Panc1 (cell line): ENCODE data around the gene RAP1GDS1. TPM values are rescaled to one million over a fixed set of nuclear protein-coding genes. Genes with fewer than 3 reads are reported as not detected.

Experiments used
- ATAC-seq: fragments of 200-7000 bp; cut with Tn5 transposase; 2 replicates; pipeline ENCODE4 v1.9.1; 2020; ENCODE audit warnings: mild to moderate bottlenecking, moderate library complexity
- BruUV-seq: library from RNA; stranded (reverse); fragments of 400-500 nt; replicated peaks from 2 replicates; lab custom pipeline; 2021; lab: Mats Ljungman, UMichigan
- CTCF ChIA-PET: fragments of 300-600 bp; sonication (Branson Sonifier 250); formaldehyde crosslinking; loops from one replicate; lab custom pipeline; 2022; ENCODE audit warnings: antibody characterized with exemption; lab: Charles Lee
- POLR2A ChIA-PET: fragments of 300-600 bp; sonication (Branson Sonifier 250); formaldehyde crosslinking; loops from one replicate; lab custom pipeline; 2022; ENCODE audit warnings: antibody characterized with exemption; lab: Charles Lee
- DNase-seq: peaks from one replicate; pipeline ENCODE4 v3.0.0-alpha.2; 2010; ENCODE audit warnings: low read depth, low spot score
- H3K27ac ChIP-seq: 2 replicates; pipeline ENCODE4 v1.5.1; 2011; ENCODE audit warnings: mild to moderate bottlenecking, low read length, inconsistent platforms
- H3K27me3 ChIP-seq: fragments of 200-500 bp; sonication (Bioruptor generic); 2 replicates; pipeline ENCODE4 v1.6.0; 2014; ENCODE audit warnings: low read length, inconsistent platforms; ENCODE audit not compliant: control insufficient read depth, insufficient read depth
- H3K36me3 ChIP-seq: fragments of 200-500 bp; sonication (Bioruptor generic); 2 replicates; pipeline ENCODE4 v1.5.1; 2014; ENCODE audit warnings: inconsistent platforms, mild to moderate bottlenecking, low read length, moderate library complexity; ENCODE audit not compliant: control insufficient read depth, insufficient read depth
- H3K4me1 ChIP-seq: 2 replicates; pipeline ENCODE4 v1.5.1; 2011; ENCODE audit warnings: inconsistent platforms, mild to moderate bottlenecking, low read length, moderate library complexity; ENCODE audit not compliant: control insufficient read depth, insufficient read depth
- H3K4me3 ChIP-seq, 2 experiments: 2 replicates each; pipeline ENCODE4 v1.5.1; 2011 to 2012; ENCODE audit warnings: low read depth in 2 of 2, low read length in 2 of 2, mild to moderate bottlenecking in 2 of 2, inconsistent platforms in 1 of 2, moderate library complexity in 1 of 2
- H3K9me3 ChIP-seq: fragments of 200-500 bp; sonication (Bioruptor generic); 2 replicates; pipeline ENCODE4 v1.5.1; 2014; ENCODE audit warnings: low read depth, mild to moderate bottlenecking, inconsistent platforms, low read length, moderate library complexity; ENCODE audit not compliant: control insufficient read depth, insufficient read depth
- CTCF ChIP-seq: fragments of 450-650 bp; IDR thresholded peaks from 2 replicates; pipeline ENCODE4 v1.5.1; 2017; ENCODE audit warnings: mild to moderate bottlenecking
- POLR2AphosphoS5 ChIP-seq: IDR thresholded peaks from 2 replicates; pipeline ENCODE4 v1.6.1; 2012; ENCODE audit warnings: mild to moderate bottlenecking, low read depth, low read length, moderate library complexity
- SIN3A ChIP-seq: IDR thresholded peaks from 2 replicates; pipeline ENCODE4 v1.6.1; 2012; ENCODE audit warnings: low read depth, mild to moderate bottlenecking, low read length, moderate library complexity, borderline replicate concordance; ENCODE audit not compliant: insufficient read depth
- TCF7L2 ChIP-seq: IDR thresholded peaks from 2 replicates; pipeline ENCODE4 v1.6.1; 2011; ENCODE audit warnings: mild to moderate bottlenecking, low read depth, low read length, inconsistent platforms
- in situ Hi-C: cut with HindIII; loops from 2 replicates; pipeline ENCODE4 v1.10.0; 2016; ENCODE audit warnings: low sequenced_read_pairs, low pct_unique_long_range_greater_than_20kb
- intact Hi-C: fragments of 100-400 bp; cut with micrococcal nuclease; formaldehyde crosslinking; loops from one replicate; pipeline ENCODE4 v1.10.0; 2022; ENCODE audit not compliant: unreplicated experiment
- total RNA-seq: library from RNA; stranded (reverse); gene quantifications from one replicate; pipeline ENCODE4 v1.2.1, GENCODE V29; 2021; ENCODE audit not compliant: unreplicated experiment
- TF ChIP-seq, protein P1 (sequence below), 2 experiments: IDR thresholded peaks; 2 replicates each; pipeline ENCODE4 v1.6.1; 2011 to 2012; ENCODE audit warnings: low read depth in 2 of 2, control low read depth in 1 of 2, low read length in 1 of 2, mild to moderate bottlenecking in 1 of 2, moderate library complexity in 1 of 2; ENCODE audit not compliant: insufficient read depth in 1 of 2

The RAP1GDS1 gene
- total RNA-seq, 1 experiment from 2014 or later = 39.7 TPM

DNA sequence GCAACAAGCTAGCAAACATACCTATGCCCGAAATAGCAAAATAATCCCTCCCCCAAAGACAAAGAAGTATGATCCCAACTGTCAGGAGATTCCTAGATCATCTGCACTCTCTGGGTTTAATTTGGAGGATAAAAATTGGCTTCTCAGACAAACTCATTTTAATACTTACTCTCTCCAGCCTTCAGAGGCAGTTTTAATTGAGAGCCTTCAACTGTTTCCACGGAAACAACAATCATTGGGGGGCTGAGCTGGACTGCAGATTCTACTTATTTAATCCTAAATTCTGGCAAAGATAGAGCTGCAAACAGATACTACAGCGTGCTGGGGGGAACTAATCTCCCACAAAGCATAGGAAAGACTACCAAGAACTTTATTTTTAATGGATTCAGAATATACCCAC lies 229.1 kb downstream of the RAP1GDS1 start:
- in situ Hi-C loops (no loop called here), intact Hi-C loops (no loop called here)
- ChIA-PET POLR2A (no interaction called here), CTCF (no interaction called here)
- ATAC-seq (no peak), DNase-seq (no peak)
- H3K27me3 ChIP-seq = no peaks in the 10 kb centered on the region
- no peak for TF ChIP-seq POLR2AphosphoS5
- no peak for TF ChIP-seq CTCF
- TF ChIP-seq SIN3A = no peak
- TF ChIP-seq TCF7L2 = no peak
- TF ChIP-seq, protein P1, sequence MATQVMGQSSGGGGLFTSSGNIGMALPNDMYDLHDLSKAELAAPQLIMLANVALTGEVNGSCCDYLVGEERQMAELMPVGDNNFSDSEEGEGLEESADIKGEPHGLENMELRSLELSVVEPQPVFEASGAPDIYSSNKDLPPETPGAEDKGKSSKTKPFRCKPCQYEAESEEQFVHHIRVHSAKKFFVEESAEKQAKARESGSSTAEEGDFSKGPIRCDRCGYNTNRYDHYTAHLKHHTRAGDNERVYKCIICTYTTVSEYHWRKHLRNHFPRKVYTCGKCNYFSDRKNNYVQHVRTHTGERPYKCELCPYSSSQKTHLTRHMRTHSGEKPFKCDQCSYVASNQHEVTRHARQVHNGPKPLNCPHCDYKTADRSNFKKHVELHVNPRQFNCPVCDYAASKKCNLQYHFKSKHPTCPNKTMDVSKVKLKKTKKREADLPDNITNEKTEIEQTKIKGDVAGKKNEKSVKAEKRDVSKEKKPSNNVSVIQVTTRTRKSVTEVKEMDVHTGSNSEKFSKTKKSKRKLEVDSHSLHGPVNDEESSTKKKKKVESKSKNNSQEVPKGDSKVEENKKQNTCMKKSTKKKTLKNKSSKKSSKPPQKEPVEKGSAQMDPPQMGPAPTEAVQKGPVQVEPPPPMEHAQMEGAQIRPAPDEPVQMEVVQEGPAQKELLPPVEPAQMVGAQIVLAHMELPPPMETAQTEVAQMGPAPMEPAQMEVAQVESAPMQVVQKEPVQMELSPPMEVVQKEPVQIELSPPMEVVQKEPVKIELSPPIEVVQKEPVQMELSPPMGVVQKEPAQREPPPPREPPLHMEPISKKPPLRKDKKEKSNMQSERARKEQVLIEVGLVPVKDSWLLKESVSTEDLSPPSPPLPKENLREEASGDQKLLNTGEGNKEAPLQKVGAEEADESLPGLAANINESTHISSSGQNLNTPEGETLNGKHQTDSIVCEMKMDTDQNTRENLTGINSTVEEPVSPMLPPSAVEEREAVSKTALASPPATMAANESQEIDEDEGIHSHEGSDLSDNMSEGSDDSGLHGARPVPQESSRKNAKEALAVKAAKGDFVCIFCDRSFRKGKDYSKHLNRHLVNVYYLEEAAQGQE (IDR thresholded peaks at IDR 0.05; ENCODE audit: insufficient read depth in 1 of 2, low read depth in 2 of 2, low read length in 1 of 2) = no peak
- H3K27ac ChIP-seq = no peak overlapping the region
- no peak overlapping the region for H3K4me3 ChIP-seq
- H3K4me1 ChIP-seq = no peaks in the 10 kb centered on the region
- H3K9me3 ChIP-seq = no peaks in the 10 kb centered on the region
- BruUV-seq = no TSS peak
- H3K36me3 ChIP-seq = no peaks in the 10 kb centered on the region

DNA sequence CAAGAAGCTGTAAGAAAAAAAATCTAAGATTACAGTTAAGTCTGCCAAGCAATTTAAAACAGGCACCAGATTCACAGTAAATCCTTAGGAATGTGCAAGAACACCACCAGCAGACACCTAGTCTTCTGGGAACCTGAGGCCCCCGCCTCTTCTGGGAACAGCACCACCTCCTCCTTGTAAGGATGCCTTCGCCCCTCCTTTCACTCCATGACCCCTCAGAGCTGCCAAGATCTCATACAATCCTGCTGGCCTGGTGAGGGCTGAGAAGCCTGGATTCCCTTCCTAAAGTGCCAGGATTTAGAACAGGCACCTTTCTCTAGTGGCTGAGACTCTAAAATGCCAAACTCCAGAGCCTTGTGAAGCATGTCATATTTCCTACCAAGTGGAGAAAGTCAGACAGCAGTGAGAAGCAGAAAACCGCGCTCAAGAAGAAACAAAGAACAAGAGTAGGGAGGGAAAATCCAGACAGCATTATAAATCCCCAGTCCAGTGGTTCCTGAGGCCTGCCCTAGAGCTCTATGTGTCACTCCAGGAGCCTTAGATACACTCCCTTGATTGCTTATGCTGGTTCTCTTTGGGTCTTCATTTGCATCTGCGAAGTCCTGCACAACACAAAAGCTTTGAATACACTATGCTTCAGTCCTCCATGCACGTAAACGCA lies 230.8 kb downstream of the RAP1GDS1 start:
- ChIA-PET CTCF (no interaction called here), POLR2A (no interaction called here)
- intact Hi-C loops (no loop called here), in situ Hi-C loops (no loop called here)
- Histone ChIP-seq H3K27ac (no peak overlapping the region), H3K4me3 (no peak overlapping the region), H3K4me1 (no peaks in the 10 kb centered on the region), H3K36me3 (no peaks in the 10 kb centered on the region), H3K9me3 (no peaks in the 10 kb centered on the region), H3K27me3 (no peaks in the 10 kb centered on the region)
- no peak for DNase-seq
- BruUV-seq = no TSS peak
- TF ChIP-seq, protein P1 (IDR thresholded peaks at IDR 0.05; ENCODE audit: insufficient read depth in 1 of 2, low read depth in 2 of 2, low read length in 1 of 2) = no peak
- TF ChIP-seq CTCF = no peak
- no peak for TF ChIP-seq POLR2AphosphoS5
- no peak for TF ChIP-seq TCF7L2
- no peak for TF ChIP-seq SIN3A
- ATAC-seq = no peak
